GM12878 (cell line): Measurements from ENCODE around the gene ABCA13. TPM values are rescaled to one million over a fixed set of nuclear protein-coding genes. Genes with fewer than 3 reads are reported as not detected.

Experiments used
- ATAC-seq: fragments of 200-7000 bp; cut with Tn5 transposase; 3 replicates; pipeline ENCODE4 v1.9.1; 2020; ENCODE audit warnings: mild to moderate bottlenecking, moderate library complexity
- BruUV-seq: library from RNA; stranded (reverse); fragments of 400-500 nt; replicated peaks from 2 replicates; lab custom pipeline; 2021; lab: Mats Ljungman, UMichigan
- CTCF ChIA-PET: fragments of 300-600 bp; sonication (Branson Sonifier 250); formaldehyde crosslinking; extraction: SDS; loops from one replicate; lab custom pipeline; 2021; ENCODE audit warnings: inconsistent platforms; lab: Yijun Ruan, JAX
- POLR2A ChIA-PET: fragments of 350-600 bp; formaldehyde crosslinking; extraction: SDS; loops from one replicate; lab custom pipeline; 2021; ENCODE audit warnings: inconsistent platforms; lab: Charles Lee
- RAD21 ChIA-PET: fragments of 300-600 bp; sonication (Branson Sonifier 250); formaldehyde crosslinking; loops from one replicate; lab custom pipeline; 2023; ENCODE audit warnings: antibody characterized with exemption; ENCODE audit not compliant: unreplicated experiment; lab: Charles Lee
- SMC1A ChIA-PET: fragments of 300-600 bp; sonication (Branson Sonifier 250); formaldehyde crosslinking; loops from one replicate; lab custom pipeline; 2023; ENCODE audit not compliant: unreplicated experiment, uncharacterized antibody; lab: Charles Lee
- DNase-seq: peaks from one replicate; pipeline ENCODE4 v3.0.0-alpha.2; 2011; ENCODE audit warnings: low read depth, low spot score
- FAIRE-seq: peaks from 3 replicates; lab custom pipeline; 2011; peaks lifted over from hg19 to GRCh38; lab: Jason Lieb, UNC
- H2AFZ ChIP-seq: 2 replicates; pipeline ENCODE4 v1.6.0; 2011; ENCODE audit warnings: low read depth, low read length, control low read depth; ENCODE audit not compliant: control insufficient read depth
- H3K27ac ChIP-seq: 2 replicates; pipeline ENCODE4 v1.5.1; 2011; ENCODE audit warnings: control low read depth; ENCODE audit not compliant: control insufficient read depth, insufficient read depth
- H3K27me3 ChIP-seq, 2 experiments: replicated peaks in 1 of 2; 2 replicates each; pipeline versions ENCODE4 v1.6.0 to v1.6.1; 2011; ENCODE audit warnings: low read length in 1 of 2; ENCODE audit not compliant: control insufficient read depth in 2 of 2, insufficient read depth in 2 of 2
- H3K36me3 ChIP-seq, 2 experiments: 2 replicates each; pipeline ENCODE4 v1.5.1; 2011; ENCODE audit warnings: low read length in 1 of 2; ENCODE audit not compliant: control insufficient read depth in 2 of 2, insufficient read depth in 2 of 2
- H3K4me1 ChIP-seq: 2 replicates; pipeline ENCODE4 v1.6.1; 2011; ENCODE audit warnings: mild to moderate bottlenecking, low read length, moderate library complexity, mixed read lengths; ENCODE audit not compliant: control insufficient read depth, insufficient read depth
- H3K4me2 ChIP-seq: 2 replicates; pipeline ENCODE4 v1.6.0; 2011; ENCODE audit warnings: control low read depth; ENCODE audit not compliant: control insufficient read depth, insufficient read depth
- H3K4me3 ChIP-seq: fragments of 200-600 bp; sonication (generic); 2 replicates; pipeline ENCODE4 v1.5.1; 2016
- H3K79me2 ChIP-seq: 2 replicates; pipeline ENCODE4 v1.6.0; 2011; ENCODE audit warnings: low read length; ENCODE audit not compliant: control insufficient read depth, insufficient read depth
- H3K9ac ChIP-seq: 2 replicates; pipeline ENCODE4 v1.8.0; 2011; ENCODE audit warnings: low read length, control low read depth, mixed read lengths; ENCODE audit not compliant: control insufficient read depth, insufficient read depth
- H3K9me3 ChIP-seq: replicated peaks from 3 replicates; pipeline ENCODE4 v1.5.1; 2011; ENCODE audit warnings: mild to moderate bottlenecking, low read length; ENCODE audit not compliant: control insufficient read depth, insufficient read depth
- H4K20me1 ChIP-seq: 2 replicates; pipeline ENCODE4 v1.6.0; 2011; ENCODE audit not compliant: control insufficient read depth, insufficient read depth
- BACH1 ChIP-seq: fragments of 450-650 bp; IDR thresholded peaks from 2 replicates; pipeline ENCODE4 v1.6.1; 2017; ENCODE audit warnings: mild to moderate bottlenecking, borderline replicate concordance
- BCL3 ChIP-seq: IDR thresholded peaks from 2 replicates; pipeline ENCODE4 v1.6.1; 2011; ENCODE audit warnings: borderline replicate concordance, low read depth, mild to moderate bottlenecking, moderate library complexity, low read length; ENCODE audit not compliant: insufficient read depth, poor library complexity, severe bottlenecking
- CEBPB ChIP-seq, 2 experiments: fragments of 150-350 bp in 1 of 2; IDR thresholded peaks; 2 replicates each; pipeline ENCODE4 v1.6.1; 2012 to 2014; ENCODE audit warnings: low read depth in 2 of 2, low read length in 2 of 2, borderline replicate concordance in 1 of 2, inconsistent platforms in 1 of 2
- CREB1 ChIP-seq: IDR thresholded peaks from 2 replicates; pipeline ENCODE4 v1.6.1; 2012; ENCODE audit warnings: low read depth, mild to moderate bottlenecking, inconsistent platforms
- EGR1 ChIP-seq, 2 experiments: IDR thresholded peaks; 1 replicate in 1 of 2; 2 replicates in 1 of 2; pipeline ENCODE4 v1.6.1; 2011 to 2012; ENCODE audit warnings: low read depth in 2 of 2, low read length in 2 of 2, borderline replicate concordance in 1 of 2, mild to moderate bottlenecking in 1 of 2, moderate library complexity in 1 of 2
- EP300 ChIP-seq, 2 experiments: fragments of 150-350 bp in 1 of 2; IDR thresholded peaks; 2 replicates each; pipeline ENCODE4 v1.6.1; 2011 to 2012; ENCODE audit warnings: low read depth in 2 of 2, low read length in 2 of 2, borderline replicate concordance in 1 of 2, improper control_type of control experiment in 1 of 2, inconsistent platforms in 1 of 2; ENCODE audit not compliant: control insufficient read depth in 1 of 2
- EZH2 ChIP-seq: IDR thresholded peaks from 2 replicates; pipeline ENCODE4 v1.6.1; 2012; ENCODE audit warnings: low read depth, mild to moderate bottlenecking, control low read depth, inconsistent platforms, low read length, borderline replicate concordance; ENCODE audit not compliant: control insufficient read depth
- JUNB ChIP-seq: IDR thresholded peaks from 2 replicates; pipeline ENCODE4 v1.6.1; 2016; ENCODE audit warnings: antibody characterized with exemption, mild to moderate bottlenecking
- MXI1 ChIP-seq: fragments of 150-350 bp; IDR thresholded peaks from 2 replicates; pipeline ENCODE4 v1.6.1; 2011; ENCODE audit warnings: low read depth, mild to moderate bottlenecking, inconsistent platforms, low read length, improper control_type of control experiment
- MYC ChIP-seq: IDR thresholded peaks from 2 replicates; pipeline ENCODE4 v1.6.1; 2011; ENCODE audit warnings: mild to moderate bottlenecking, low read length, moderate library complexity, inconsistent platforms; ENCODE audit not compliant: insufficient read depth, insufficient replicate concordance, insufficient read length, severe bottlenecking
- NBN ChIP-seq: fragments of 450-650 bp; IDR thresholded peaks from 2 replicates; pipeline ENCODE4 v1.6.1; 2016
- NKRF ChIP-seq: fragments of 450-650 bp; conservative IDR thresholded peaks from 2 replicates; pipeline ENCODE4 v1.6.1; 2017; ENCODE audit warnings: mild to moderate bottlenecking, moderate library complexity
- POLR2A ChIP-seq: IDR thresholded peaks from 2 replicates; pipeline ENCODE4 v1.6.1; 2011; ENCODE audit warnings: low read depth, mild to moderate bottlenecking, low read length
- RAD21 ChIP-seq: IDR thresholded peaks from 2 replicates; pipeline ENCODE4 v1.6.1; 2011; ENCODE audit warnings: mild to moderate bottlenecking, low read depth, low read length, moderate library complexity; ENCODE audit not compliant: insufficient read depth
- RELA ChIP-seq: fragments of 450-650 bp; IDR thresholded peaks from 2 replicates; pipeline ENCODE4 v1.8.0; 2014; ENCODE audit warnings: borderline replicate concordance; ENCODE audit not compliant: partially characterized antibody
- ZNF207 ChIP-seq: fragments of 450-650 bp; IDR thresholded peaks from 2 replicates; pipeline ENCODE4 v1.6.1; 2014; ENCODE audit warnings: antibody characterized with exemption, mild to moderate bottlenecking, borderline replicate concordance
- ZSCAN29 ChIP-seq: fragments of 450-650 bp; IDR thresholded peaks from 2 replicates; pipeline ENCODE4 v1.6.1; 2017; ENCODE audit warnings: mild to moderate bottlenecking, moderate library complexity
- WGBS: methylation state at CpG from one replicate; pipeline ENCODE4 v1.1.6; 2016; ENCODE audit warnings: low lambda C conversion rate; ENCODE audit not compliant: insufficient replicate concordance, insufficient coverage; ENCODE audit errors: missing lambda C conversion rate; 5-methylcytosine and 5-hydroxymethylcytosine counted together
- in situ Hi-C: fragments of 300-500 bp; cut with MboI; formaldehyde crosslinking; loops from 9 replicates; pipeline ENCODE4 v1.14.3; 2018; ENCODE audit warnings: mixed read lengths
- intact Hi-C: fragments of 100-400 bp; cut with micrococcal nuclease; formaldehyde crosslinking; loops from one replicate; pipeline ENCODE4 v1.14.2; 2022; ENCODE audit not compliant: unreplicated experiment
- polyA plus RNA-seq, 11 experiments: library from polyadenylated mRNA; depleted of rRNA in 4 of 11; unstranded in 6 of 11; stranded (reverse) in 5 of 11; fragments of >200 nt; fragmentation: Nextera tagmentation in 4 of 11; fragmentation: Illumina TruSeq in 1 of 11; extraction: Ambion mirVana in 4 of 11; extraction: Trizol in 1 of 11; gene quantifications; 1 replicate in 1 of 11; 2 replicates in 10 of 11; pipeline versions ENCODE4 v1.2.1 to v1.2.3, GENCODE V29; 2011 to 2016; ENCODE audit warnings: inconsistent platforms in 2 of 11, missing spikeins in 2 of 11, low read depth in 1 of 11
- total RNA-seq, 4 experiments: library from RNA; depleted of rRNA in 3 of 4; stranded (reverse); fragments of >200 nt in 3 of 4; fragmentation: Illumina TruSeq in 1 of 4; extraction: Trizol in 1 of 4; gene quantifications; 2 replicates each; pipeline versions ENCODE4 v1.2.1 to v1.2.3, GENCODE V29; 2013 to 2021

ABCA13 gene
- total and polyA plus RNA-seq, 10 of the 15 experiments (the other 5 are each of a cell fraction or from before 2014, with no cell fraction given) = under 0.01 to 0.98 (median 0.04) TPM; not detected in 2

- TF ChIP-seq NKRF (no peak), RAD21 (no peak), ZSCAN29 (no peak), RELA (no peak), ZNF207 (no peak), EP300 (IDR thresholded peaks at IDR 0.05; ENCODE audit: borderline replicate concordance in 1 of 2, control insufficient read depth in 1 of 2, low read depth in 2 of 2, low read length in 2 of 2) (no peak)
These were observed 424.5 kb downstream of the ABCA13 start (continued) for GRCh38 chr7:48595756-48596155.

- ChIA-PET POLR2A (no interaction called here), RAD21 (no interaction called here), SMC1A (no interaction called here), CTCF (no interaction called here)
- WGBS = 41% methylated on average over 2 of the region's 2 CpGs
- Histone ChIP-seq H4K20me1 (no peaks in the 10 kb centered on the region), H3K36me3 (no peaks in the 10 kb centered on the region), H3K9ac (no peak overlapping the region), H3K4me1 (no peaks in the 10 kb centered on the region), H3K4me2 (no peak overlapping the region), H3K4me3 (no peak overlapping the region), H2AFZ (no peak overlapping the region), H3K9me3 (no peaks in the 10 kb centered on the region), H3K27me3 (no peaks in the 10 kb centered on the region), H3K27ac (no peak overlapping the region), H3K79me2 (no peaks in the 10 kb centered on the region)
- DNase-seq (no peak), ATAC-seq (no peak), FAIRE-seq (no peak)
- in situ Hi-C loops = no loop called here
- intact Hi-C loops = no loop called here
- no TSS peak for BruUV-seq
- no peak for TF ChIP-seq BCL3
- TF ChIP-seq EZH2 = no peak
- TF ChIP-seq EGR1 (IDR thresholded peaks at IDR 0.05; ENCODE audit: borderline replicate concordance in 1 of 2, low read depth in 2 of 2, low read length in 2 of 2) = no peak
- TF ChIP-seq MXI1 = no peak
- TF ChIP-seq ZNF207 = no peak
- no peak for TF ChIP-seq NBN
- TF ChIP-seq MYC = no peak
- no peak for TF ChIP-seq CREB1
- no peak for TF ChIP-seq BACH1
- TF ChIP-seq CEBPB (IDR thresholded peaks at IDR 0.05; ENCODE audit: borderline replicate concordance in 1 of 2, low read depth in 2 of 2, low read length in 2 of 2) = no peak
- no peak for TF ChIP-seq POLR2A
- no peak for TF ChIP-seq JUNB
These were observed 439.4 kb downstream of the ABCA13 start for GRCh38 chr7:48610705-48611104.
